HG03060 (cell line): Measurements from ENCODE around the gene PLXNA4.

ENCODE experiments used
- ATAC-seq: cut with Tn5 transposase; IDR thresholded peaks from one replicate; pipeline ENCODE4 v1.9.1; 2021; ENCODE audit warnings: low read depth, moderate number of reproducible peaks; ENCODE audit not compliant: unreplicated experiment

PLXNA4 gene

DNA sequence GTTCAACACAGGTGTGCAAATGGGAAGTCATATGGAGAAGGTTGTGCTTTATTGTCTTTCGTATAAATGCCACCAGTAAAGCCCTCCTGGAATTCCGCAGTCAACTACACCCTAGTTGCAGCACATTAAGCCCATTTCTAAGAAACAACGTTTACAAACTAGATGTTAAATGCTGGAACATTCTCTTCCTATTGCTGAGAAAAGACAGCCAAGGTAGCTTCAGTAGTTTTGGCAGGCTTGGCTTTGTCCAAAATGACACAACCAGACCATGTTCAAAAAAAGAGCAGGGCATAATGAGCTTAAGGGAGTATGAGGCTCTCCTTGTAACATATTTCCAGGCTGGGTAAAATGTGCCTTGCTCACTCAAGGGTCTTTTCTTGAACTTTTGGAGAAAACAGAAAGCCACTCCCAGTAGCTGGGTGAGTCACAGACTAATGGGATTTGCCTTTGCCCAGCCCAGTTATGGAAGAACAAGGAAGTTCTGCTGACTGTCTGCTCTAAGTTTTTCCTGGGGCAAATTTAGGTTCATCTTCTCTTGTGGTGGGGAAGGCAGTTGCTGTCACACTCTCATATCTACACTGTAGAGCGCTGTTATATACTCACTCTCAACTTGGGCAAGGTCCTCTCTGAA lies 238.7 kb downstream of the PLXNA4 start:
- ATAC-seq, result no peak

DNA sequence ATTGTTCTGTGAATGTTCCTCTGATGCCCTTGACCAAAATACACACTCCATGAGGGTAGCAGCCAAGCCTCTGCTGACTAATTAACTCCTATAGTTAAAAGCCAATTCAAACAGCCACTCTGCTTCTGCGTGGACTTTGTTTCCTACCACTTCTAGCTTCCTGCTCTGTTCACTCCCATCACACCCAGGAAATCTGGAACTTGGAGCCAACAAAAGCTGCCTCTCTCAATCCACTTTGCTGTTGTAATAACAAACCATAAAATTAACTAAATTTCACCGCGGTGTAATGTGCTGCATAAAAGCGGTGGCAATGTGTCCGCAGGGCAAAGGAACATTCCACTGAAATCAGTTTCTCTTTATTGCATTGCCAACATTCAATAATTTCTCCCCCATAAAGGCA lies 239.5 kb downstream of the PLXNA4 start:
- ATAC-seq, result no peak

DNA sequence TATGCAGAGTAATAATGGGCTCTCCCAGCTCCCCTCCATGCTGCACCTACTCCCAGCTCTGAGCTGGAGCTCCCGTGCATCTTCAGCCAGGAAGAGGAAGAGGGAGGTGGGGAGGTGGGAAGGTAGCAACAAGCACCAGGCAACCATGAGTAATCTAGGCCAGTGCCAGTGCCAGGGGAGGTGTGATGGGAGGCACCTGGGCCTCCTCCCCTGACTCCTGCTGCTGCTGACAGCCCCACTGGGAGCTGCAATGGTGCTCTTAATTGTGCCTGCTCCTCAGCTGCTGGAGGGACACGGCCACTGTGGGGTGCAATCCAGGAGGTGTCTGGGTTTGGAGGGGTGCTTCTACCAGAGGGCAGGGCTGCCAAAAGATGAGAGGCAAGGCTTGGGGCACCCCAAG lies 243.0 kb downstream of the PLXNA4 start:
- no peak for ATAC-seq

DNA sequence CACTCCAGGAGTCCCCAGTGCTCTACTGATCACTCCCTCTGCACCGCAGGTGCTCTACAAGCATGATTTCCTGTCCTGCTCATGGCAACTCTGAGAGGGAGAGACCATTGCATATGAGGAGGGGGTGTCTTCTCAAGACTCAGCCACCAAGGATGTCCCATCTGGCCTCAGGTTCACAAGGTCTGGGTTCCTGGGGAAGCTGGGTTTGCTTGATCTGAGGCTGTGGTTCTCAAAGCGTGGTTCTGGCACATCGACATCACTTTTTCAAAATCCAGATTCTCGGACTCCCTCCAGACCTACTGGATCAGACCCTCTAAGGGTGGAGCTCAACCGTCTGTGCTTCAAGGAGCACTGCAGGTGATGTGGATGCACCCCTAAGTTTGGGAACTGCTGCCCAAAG lies 247.5 kb downstream of the PLXNA4 start:
- ATAC-seq, result no peak

DNA sequence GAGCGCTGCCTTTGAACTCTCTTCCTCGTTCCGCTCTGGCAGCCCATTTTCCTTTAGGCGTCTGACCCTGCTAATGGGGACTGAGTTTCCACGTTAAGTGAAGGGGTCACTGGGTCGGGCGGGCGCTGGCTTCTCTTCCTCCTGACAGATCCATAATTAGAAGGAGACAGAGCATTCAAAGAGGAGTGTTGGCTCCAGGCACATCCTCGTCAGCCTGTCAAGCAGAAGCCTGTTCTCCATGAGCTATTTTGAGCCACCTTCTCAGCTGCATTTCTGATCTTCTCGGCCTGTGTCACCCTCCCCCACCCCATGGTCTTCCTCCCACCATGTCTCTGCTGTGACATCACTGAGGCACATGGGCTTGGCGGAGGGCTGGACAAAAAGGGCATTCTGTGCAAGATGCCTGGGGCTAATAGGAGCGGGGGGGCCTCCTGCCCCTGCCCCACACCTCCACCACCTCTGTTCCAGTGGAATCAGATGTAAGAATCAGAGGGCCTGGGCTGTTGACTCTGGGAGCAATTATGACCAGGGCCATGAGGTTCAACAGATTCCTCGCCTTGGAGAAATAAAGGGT lies 248.1 kb downstream of the PLXNA4 start:
- no peak for ATAC-seq

DNA sequence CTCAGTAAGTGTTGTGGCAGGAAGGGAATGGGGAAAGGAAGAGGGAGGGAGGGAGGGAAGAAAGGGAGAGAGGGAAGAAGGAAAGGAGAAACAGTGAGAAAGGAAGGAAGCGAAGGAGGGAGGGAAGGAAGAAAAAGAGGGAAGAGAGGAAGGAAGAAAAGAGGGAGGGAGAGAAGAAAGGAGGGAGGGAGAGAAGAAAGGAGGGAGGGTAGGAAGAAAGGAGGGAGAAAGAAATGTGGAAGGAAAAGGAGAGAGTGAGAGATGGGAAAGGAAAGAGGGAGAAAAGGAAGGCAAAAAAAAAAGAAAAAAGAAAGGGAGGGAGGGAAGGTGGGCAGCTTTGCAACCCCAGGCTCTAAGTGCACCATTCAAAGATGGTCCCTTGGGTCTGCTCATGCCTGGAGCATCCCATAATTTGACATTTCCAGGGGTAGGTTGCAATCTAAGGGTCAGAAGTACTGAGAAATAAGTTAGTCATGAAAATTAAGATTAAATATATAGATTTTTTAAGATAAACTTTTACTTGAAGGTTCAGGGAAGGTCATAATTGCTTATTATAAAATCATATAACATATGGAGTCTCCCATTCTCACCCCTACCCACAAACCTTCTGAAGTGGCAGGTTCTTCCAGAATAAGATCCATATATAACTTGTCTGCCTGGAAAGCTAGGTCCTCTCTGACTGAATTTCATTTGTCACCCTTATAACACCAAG lies 249.2 kb downstream of the PLXNA4 start:
- ATAC-seq, result no peak

DNA sequence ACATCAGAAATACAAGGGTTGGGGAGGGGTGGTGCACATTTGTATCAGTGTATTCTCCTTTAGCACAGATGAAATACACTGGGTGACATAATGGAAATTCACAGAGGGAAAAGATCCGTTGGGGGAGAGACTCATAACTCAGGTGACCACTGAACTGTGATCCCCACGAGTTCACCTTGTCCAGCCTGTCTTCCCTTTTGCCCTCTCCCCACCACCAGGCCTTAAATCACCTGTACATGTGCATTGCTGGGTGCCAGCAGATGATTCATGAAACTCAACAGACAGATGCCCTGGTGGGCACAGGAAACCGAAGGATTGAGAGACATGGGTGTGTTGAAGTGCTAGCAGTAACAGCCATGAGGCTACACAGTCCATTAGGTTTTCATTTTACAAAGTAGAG lies 253.3 kb downstream of the PLXNA4 start:
- ATAC-seq, result no peak

DNA sequence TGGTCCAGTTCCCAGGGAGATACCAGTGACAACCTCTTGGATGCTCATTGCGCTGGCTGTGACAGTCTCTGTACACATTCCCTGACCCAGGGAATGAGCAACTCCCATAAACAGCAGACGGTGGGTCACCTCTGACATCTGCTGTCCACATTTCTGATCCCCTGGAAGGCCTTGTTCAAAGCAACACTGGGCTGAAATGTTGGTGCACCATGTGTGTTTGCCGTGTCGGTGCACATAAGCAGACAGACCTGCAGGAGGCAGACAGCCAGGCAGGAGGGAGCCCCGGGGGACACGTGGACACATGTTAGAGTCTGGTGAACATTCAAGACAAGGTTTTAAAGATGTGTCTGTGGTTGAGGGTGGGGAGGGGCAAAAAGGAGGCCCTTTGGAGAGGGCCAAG lies 254.9 kb downstream of the PLXNA4 start:
- no peak for ATAC-seq

DNA sequence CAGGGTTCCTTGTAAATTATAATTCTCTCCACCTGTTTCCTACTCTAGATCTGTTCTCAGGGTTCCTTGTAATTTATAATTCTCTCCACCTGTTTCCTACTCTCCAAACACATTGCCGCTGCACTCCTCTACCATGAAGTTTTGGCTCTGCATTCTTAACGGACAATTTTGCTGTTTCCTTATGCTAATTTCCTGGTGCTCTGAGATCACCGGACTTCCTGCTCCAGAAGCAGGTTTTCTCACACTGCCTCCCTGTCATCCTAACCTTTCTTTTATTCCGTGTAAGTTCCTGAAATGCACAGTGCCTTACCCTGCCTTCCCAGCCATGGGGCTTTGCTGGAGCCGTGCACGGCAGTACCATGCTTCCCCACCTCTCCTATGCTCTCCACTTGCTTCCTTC lies 256.8 kb downstream of the PLXNA4 start:
- no peak for ATAC-seq

DNA sequence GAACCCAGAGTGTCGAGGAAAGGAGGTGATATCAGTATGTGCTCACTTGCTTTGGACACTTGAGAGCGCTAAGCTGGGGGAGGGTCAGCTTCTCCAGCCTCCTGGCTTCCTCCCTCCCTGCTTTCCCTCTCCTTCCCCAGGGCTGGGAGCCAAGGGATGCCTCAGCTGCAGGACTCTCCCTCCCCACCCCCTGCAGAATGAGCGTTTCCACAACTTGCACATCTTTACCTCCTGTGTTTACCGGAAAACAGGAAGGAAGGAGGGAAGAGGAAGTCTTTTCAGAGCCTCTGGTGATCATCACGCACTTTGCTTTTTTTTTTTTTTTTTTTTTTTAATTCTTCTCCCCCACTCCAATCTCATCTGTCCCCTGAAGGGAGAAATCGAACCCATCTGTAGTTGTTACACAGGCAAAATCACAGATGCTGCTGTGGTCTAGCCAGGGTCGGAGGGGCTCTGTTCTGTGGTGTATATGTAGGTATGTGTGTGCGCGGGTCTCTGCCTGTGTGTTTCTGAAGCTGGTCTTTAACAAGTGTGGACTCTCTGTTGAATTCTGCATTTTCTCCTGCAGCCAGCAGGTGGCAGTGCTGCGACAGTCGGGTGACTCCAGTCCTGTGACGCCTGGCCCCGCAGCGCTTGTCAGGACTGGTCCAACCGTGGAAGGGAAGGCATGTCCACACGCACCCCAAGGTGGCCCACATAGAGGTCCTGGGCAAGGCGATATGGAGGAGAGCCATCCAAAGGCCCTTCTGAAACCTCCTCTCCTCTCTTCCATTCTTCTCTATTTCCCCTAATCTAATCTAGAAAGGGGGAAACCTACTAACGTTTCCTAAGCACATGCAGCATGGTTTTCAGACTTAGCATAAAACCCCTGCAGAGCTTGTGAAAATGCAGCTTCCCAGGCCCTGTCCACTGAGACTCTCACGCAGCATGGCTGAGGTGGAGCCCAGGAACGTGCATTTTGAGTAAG lies 257.6 kb downstream of the PLXNA4 start:
- ATAC-seq, result no peak

DNA sequence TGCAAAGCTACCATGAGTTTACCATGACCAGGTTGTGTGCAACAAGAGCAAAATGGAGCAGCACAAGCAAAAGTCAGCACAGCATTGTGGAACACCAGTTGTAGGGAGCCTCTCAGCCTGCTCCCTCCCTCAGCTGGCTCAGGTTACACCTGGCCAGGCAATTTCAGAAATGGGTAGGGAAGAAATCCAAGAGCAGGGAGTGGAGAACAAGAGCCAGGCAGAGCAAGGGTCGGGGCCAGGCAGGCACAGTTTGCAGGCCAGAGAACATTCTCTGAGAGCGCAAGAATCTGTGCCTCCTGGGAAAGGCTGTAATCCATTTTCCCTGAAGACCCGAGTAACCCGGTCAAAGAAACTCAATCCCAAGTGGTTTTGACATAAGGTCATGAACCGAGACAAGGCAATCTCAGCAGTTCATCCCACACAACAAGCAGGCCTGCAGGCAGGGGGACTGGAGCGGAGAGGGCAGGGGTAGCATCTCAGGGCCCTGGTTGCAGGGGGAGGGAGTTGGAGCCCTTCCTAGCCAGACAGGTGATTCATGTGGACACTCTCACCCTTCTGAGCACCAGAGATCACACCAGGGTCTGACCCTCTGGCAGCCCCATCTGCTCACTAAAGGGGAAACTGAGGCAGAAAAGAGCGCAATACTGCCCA lies 258.4 kb downstream of the PLXNA4 start:
- ATAC-seq, result no peak

DNA sequence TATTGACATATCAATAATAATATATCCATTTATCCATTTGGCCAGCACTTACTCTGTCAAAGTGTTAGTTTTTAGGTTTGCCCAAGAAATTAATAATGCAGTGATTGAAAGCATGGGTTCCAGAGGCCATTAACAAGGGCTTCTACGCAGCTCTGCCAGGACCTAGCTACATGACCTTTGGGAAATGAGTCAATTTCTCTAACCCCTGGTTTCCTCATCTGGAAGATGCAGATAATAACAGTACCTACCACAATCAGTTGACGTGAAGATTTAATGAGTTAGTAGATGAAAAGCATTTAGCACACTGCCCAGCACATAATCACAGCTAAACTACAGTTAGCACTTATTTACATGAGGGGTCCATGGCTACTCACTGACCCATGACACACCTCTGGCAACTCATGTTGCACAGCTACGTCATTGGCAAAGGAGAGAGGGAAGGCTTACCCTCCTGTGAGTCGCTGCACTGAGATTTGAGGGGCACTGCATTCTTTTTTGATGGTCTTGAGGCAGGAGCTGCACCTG lies 263.7 kb downstream of the PLXNA4 start:
- ATAC-seq, result no peak

DNA sequence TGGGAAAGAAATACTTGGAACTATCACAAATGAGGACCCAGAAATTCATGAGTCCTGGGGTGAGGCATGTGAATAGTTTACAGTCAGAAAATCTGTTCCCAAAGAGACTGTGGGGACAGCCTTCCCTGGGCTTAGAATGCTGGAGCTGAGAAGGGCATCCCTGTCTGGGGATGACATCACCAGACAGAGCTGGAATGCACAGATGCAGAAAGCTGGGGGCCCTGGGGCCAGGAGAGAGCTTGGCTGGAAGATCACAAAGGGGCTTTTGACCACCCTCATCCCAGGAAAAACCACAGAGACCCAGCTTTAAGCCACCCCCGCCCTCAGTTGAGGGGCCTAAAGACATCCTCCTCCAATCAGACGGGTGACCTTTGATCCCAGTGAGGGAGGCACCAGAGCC lies 264.5 kb downstream of the PLXNA4 start:
- ATAC-seq, result no peak

DNA sequence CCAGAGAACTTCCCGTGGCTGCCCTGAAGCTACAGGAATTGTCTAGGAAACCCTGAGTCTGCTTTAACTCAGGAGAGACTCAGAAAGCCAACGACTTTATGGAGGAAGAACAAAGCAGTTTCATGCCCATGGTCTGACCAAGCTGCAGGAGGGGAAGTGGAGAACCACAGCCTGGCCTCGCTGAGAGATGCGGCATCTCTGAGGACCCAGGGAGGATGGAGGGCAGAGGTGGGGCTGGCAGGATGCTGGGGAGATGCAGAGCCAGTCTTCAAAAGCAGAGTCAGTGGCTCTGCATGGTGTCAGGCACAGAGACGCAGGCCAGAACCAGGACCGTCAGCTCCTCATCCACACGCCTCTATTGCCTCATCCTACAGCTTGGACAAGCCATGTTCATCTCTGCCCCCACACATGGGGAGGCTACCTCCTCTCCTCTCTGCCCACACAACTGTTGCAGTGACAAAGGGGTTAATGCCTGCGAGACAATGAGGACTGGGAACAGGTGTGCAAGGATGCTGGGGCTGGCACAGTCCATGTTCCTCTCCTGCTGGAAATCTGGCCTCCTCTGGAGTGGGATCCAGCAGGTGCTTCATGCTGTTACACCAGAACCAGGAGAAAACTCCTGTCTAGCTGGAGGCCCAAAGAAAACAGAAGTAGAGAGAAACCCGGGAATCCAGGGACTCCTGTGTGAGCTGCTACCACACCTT lies 267.0 kb downstream of the PLXNA4 start:
- ATAC-seq, result no peak

DNA sequence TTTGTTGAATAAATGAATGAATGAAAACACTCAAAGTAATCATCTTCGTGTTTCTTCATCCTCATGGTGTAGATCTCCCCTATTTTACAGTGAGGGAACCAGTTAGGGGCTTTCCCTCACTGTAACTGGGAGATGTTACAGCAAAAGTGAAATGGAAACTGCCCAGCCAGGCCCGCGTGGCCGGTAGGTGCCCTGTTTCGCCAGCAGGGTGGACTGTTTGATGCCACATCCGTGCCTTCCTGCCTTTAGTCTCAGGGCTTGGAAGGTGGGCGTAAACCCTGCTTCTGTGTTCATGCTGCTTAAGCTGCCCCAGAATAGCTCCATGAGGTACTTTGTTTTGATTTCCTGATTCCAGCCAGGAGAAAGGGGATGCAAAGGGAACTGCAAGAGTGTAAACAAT lies 268.8 kb downstream of the PLXNA4 start:
- no peak for ATAC-seq

DNA sequence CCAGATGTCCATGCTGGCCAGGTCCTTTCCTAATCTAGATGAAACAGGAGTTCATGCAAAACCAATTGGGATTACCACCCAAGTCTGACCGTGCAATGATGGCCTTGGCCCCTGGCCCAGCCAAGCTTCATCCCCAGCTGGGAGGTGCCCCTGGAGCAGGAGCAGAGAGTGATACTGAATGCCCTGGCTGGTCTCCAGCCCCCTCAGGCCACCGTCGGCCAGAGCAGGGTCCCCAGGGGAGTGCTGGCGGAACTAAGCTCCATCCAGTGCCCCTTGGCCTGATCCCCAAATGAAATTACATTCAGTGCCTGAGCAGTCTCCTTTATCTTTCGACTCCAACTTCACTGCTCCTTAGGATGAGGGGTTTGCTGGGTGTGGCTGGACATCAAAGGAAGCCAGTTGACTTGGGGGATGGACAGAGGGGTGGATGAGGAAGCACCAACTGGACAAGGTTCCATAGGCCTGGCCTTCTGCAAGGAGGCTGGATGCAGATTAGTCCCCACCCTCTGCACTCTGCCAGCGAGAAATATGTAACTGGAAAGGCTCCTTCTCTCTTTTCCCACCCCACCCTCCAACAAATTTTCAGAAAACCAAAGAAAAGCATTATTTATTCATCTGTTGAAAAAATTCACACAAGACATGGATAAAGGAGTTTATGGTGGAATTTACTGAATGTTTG lies 275.5 kb downstream of the PLXNA4 start:
- no peak for ATAC-seq

DNA sequence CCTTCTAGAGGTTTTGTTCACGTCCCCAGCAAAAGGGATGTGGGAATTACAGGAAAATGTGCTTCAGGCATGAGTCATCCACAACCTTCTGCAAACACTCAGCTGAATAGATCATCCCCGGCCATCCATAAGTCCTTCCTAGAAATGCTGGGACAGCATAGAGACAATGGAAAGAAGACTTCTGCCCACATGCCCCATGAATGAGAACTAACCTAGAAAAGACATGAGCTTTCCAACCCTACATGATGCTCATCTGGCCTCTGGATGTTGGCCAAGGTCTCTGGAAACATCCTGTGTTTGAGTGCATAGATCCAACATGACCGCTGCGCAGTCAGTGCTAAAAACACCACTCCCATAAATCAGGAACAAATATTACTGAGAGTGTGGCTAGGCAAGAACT lies 277.5 kb downstream of the PLXNA4 start:
- no peak for ATAC-seq

DNA sequence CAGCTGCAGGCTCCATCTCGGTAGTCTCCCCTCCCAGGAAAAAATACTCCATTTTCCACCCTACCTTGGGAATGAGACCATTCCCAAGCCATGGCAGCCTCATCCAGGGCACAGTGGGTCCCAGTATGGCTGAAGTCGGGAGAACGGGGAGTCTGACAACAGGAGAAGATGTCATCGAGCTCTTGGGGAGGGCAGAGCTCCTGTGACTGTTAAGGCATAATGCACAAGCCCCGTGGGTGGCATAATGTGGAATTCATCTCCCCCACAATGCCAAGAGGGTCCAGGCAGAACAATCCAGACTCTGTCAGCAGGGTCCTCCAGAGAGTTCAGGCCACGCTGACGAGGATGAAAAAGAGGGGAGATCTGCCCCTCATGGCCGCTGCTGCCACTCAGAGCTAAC lies 279.4 kb downstream of the PLXNA4 start:
- no peak for ATAC-seq

DNA sequence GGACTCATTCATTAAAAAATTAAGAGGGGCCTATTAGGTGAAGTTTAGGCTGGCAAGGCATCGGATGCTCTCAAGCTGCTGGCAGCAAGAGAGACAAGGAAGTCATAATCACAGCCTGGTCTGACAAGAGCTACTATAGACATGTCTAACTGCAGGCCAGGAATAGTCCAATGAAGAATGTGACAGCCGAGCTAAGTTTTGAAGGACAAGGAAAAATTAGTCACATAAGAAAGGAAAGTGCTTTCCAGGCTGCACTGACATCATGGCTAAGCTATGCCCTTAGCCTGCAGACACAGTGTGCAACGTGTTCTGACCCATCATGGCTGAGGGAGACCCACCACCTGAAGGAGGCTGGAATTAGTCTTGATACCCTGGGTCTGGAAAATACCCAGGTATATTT lies 281.1 kb downstream of the PLXNA4 start:
- no peak for ATAC-seq
